Right lobe of liver (tissue), 6 donors: ENCODE results near the gene LRMDA. TPM values are rescaled to one million over a fixed set of nuclear protein-coding genes. Genes with fewer than 3 reads are reported as not detected.

Experiments used
- ATAC-seq, 4 donors: fragments of 200-7000 bp; cut with Tn5 transposase; one replicate each; pipeline ENCODE4 v1.9.1; 2020; ENCODE audit warnings: mild to moderate bottlenecking in 4 of 4, moderate library complexity in 4 of 4
- DNase-seq, 3 donors: peaks; one replicate each; pipeline ENCODE4 v3.0.0-alpha.2; 2020
- H3K27ac ChIP-seq, 3 donors: fragments of 200-600 bp; one replicate each; pipeline ENCODE4 v1.8.0; 2022
- H3K27me3 ChIP-seq, 2 donors: fragments of 200-600 bp; one replicate each; pipeline ENCODE4 v1.8.0; 2022
- H3K36me3 ChIP-seq, 4 donors: fragments of 200-600 bp; sonication (generic) in 1 of 4; one replicate each; pipeline versions ENCODE4 v1.5.1 to v1.8.0; 2017 to 2022; ENCODE audit warnings: control low read depth in 1 of 4
- H3K4me1 ChIP-seq, 4 donors: fragments of 200-600 bp; sonication (generic) in 1 of 4; one replicate each; pipeline versions ENCODE4 v1.5.1 to v1.8.0; 2017 to 2022; ENCODE audit warnings: control low read depth in 1 of 4
- H3K4me3 ChIP-seq, 3 donors: fragments of 200-600 bp; one replicate each; pipeline ENCODE4 v1.8.0; 2022
- H3K9me3 ChIP-seq, 4 donors: fragments of 200-600 bp; sonication (generic) in 1 of 4; one replicate each; pipeline versions ENCODE4 v1.5.1 to v1.8.0; 2017 to 2022; ENCODE audit warnings: control low read depth in 1 of 4
- POLR2A ChIP-seq: fragments of 450-650 bp; IDR thresholded peaks from one replicate; pipeline ENCODE4 v1.6.1; 2017; ENCODE audit warnings: antibody characterized with exemption, mild to moderate bottlenecking
- WGBS: methylation state at CpG from one replicate; pipeline ENCODE4 v1.1.6; 2018; ENCODE audit warnings: low coverage, low lambda C conversion rate; ENCODE audit not compliant: insufficient coverage; ENCODE audit errors: missing lambda C conversion rate; 5-methylcytosine and 5-hydroxymethylcytosine counted together
- intact Hi-C, 2 donors: fragments of 100-400 bp; cut with DNase I; formaldehyde crosslinking; loops; one replicate each; pipeline versions ENCODE4 v1.11.2 to v1.14.1; 2022
- total RNA-seq, 6 experiments: library from RNA; depleted of rRNA in 2 of 6; stranded (reverse); fragments of >200 nt in 2 of 6; fragmentation: NEBNext Ultra II Directional in 3 of 6; extraction: Animal tissue kit (Norgen Biotek cat#: 25700) in 3 of 6; gene quantifications; one replicate each; pipeline versions ENCODE4 v1.1.0 to v1.2.4, GENCODE V29; 2016 to 2023
- TF ChIP-seq, protein P1 (sequence below), 4 donors: fragments of 200-600 bp in 3 of 4; fragments of 450-650 bp in 1 of 4; IDR thresholded peaks; one replicate each; pipeline versions ENCODE4 v1.5.1 to v1.8.0; 2016 to 2022; ENCODE audit warnings: antibody characterized with exemption in 4 of 4, mild to moderate bottlenecking in 2 of 4
- donor health status: DM: no; HTN: yes; CAD: no.
- donor health status: DM: no; HTN: no; CAD: no.
- donor health status: DM: no; HTN: no; CAD: no.
- donor health status: DM: no; HTN: yes; CAD: no.
- donor health status: DM: no; HTN: yes; CAD: no.

Gene LRMDA
- total RNA-seq, 6 experiments from 2014 or later: 9.9 to 19.9 (median 16.3) TPM

DNA sequence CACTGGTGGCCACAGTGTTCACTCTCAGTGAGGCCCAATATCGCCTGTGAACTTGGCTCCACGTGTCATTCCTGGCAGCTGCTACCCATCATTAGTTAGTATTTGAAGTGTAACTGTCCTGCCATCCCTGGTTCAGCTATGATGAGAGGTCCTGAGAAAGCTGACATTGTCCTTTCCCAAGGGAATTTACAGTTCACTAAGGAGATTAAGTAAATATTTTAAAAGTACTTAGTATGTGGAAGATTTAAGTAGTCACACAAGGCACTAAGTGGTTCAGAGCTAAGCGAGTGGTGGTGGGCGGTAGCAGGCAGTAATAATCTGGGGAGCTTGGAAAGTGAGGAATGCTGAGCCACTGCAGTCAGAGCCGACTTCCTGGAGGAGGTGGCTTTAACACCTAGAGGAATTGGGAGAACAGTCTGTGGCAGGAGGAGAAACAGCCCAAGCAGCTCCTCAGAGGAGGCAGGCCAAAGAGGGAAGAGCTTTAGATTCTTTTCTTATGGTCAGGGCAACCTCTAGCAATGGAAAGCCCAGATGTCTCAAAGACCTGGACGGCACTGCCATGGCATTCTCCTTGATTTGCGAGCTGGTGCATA lies 519.7 kb downstream of the LRMDA start:
- no peaks in the 10 kb centered on the region for H3K4me1 ChIP-seq
- H3K27me3 ChIP-seq: no peaks in the 10 kb centered on the region
- H3K9me3 ChIP-seq: no peaks in the 10 kb centered on the region
- DNase-seq (no peak), ATAC-seq (no peak)
- intact Hi-C loops: no loop called here
- H3K36me3 ChIP-seq: no peaks in the 10 kb centered on the region
- no peak overlapping the region for H3K4me3 ChIP-seq
- H3K27ac ChIP-seq: no peak overlapping the region
- no peak for TF ChIP-seq POLR2A
- TF ChIP-seq, protein P1, sequence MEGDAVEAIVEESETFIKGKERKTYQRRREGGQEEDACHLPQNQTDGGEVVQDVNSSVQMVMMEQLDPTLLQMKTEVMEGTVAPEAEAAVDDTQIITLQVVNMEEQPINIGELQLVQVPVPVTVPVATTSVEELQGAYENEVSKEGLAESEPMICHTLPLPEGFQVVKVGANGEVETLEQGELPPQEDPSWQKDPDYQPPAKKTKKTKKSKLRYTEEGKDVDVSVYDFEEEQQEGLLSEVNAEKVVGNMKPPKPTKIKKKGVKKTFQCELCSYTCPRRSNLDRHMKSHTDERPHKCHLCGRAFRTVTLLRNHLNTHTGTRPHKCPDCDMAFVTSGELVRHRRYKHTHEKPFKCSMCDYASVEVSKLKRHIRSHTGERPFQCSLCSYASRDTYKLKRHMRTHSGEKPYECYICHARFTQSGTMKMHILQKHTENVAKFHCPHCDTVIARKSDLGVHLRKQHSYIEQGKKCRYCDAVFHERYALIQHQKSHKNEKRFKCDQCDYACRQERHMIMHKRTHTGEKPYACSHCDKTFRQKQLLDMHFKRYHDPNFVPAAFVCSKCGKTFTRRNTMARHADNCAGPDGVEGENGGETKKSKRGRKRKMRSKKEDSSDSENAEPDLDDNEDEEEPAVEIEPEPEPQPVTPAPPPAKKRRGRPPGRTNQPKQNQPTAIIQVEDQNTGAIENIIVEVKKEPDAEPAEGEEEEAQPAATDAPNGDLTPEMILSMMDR (IDR thresholded peaks at IDR 0.05): no peak
- WGBS: 85% methylated on average over 4 of the region's 7 CpGs

DNA sequence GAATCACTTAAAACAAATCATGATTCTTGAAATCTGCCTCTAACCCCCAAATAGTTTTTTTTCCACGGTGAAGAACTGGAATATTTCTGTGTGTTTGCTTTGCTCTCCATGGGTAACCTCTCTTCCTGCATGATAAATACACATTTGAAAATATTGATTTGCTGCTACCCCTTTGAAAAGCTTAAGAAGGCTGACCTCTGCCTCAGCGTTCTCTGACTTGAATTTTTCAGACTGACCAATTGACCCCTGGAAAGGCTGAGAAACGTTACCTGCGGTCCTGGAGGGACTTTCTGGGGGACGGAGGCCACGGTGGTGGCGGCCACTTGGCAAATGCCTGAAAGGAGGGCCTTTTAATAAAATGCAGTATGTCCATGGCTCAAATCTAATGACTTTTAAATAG lies 520.2 kb downstream of the LRMDA start:
- ATAC-seq (no peak), DNase-seq (no peak)
- H3K27me3 ChIP-seq: no peaks in the 10 kb centered on the region
- H3K4me1 ChIP-seq: no peaks in the 10 kb centered on the region
- intact Hi-C loops: no loop called here
- 70% methylated on average over 7 of the region's 7 CpGs for WGBS
- H3K4me3 ChIP-seq: no peak overlapping the region
- H3K27ac ChIP-seq: no peak overlapping the region
- TF ChIP-seq, protein P1 (IDR thresholded peaks at IDR 0.05): no peak
- TF ChIP-seq POLR2A: no peak
- no peaks in the 10 kb centered on the region for H3K36me3 ChIP-seq
- no peaks in the 10 kb centered on the region for H3K9me3 ChIP-seq

DNA sequence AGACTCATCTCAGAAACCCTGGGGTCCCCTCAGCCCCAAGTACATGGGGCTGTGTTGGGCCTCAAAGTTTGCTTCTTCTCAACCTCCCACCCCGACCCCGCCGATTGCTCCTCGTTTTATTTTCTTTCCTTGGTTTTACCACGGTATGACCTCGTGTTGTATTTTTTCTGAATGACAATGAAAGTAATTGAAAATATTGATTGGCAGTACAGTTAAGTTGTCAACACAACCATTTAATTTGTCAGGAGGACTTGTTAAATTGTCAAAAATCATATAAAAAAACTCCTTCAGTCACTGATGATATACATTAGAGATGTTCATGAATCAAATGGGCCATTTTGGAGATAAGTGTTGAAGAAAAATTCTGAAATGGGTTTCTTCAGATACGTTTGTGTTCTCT lies 520.7 kb downstream of the LRMDA start:
- H3K27me3 ChIP-seq: no peaks in the 10 kb centered on the region
- TF ChIP-seq POLR2A: no peak
- TF ChIP-seq, protein P1 (IDR thresholded peaks at IDR 0.05): no peak
- no peaks in the 10 kb centered on the region for H3K36me3 ChIP-seq
- H3K27ac ChIP-seq: no peak overlapping the region
- H3K4me1 ChIP-seq: no peaks in the 10 kb centered on the region
- DNase-seq (no peak), ATAC-seq (no peak)
- intact Hi-C loops: no loop called here
- WGBS: 87% methylated on average over 7 of the region's 7 CpGs
- H3K9me3 ChIP-seq: no peaks in the 10 kb centered on the region
- no peak overlapping the region for H3K4me3 ChIP-seq

DNA sequence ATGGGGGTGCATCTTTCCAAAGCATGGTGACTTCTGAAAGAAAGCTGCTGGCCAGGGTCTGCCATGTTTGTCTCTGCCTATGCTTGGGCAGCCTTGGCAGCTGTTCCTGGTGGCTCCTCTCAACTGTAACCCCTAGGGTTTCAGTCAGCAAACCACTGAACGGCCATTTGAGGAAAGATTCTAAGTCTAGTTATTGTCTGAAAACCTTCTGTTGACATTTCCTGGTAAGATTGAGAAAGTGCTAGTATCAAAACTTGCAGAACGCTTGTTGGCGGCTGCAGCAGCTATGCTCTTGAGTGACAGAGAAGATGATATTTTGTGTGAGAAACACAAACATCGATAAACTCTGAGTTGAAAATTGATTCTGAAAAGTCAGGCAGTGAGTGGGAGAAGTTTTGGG lies 523.1 kb downstream of the LRMDA start:
- Histone ChIP-seq H3K4me1 (no peaks in the 10 kb centered on the region), H3K27me3 (no peaks in the 10 kb centered on the region), H3K4me3 (no peak overlapping the region), H3K27ac (no peak overlapping the region), H3K36me3 (no peaks in the 10 kb centered on the region), H3K9me3 (no peaks in the 10 kb centered on the region)
- 61% methylated on average over 4 of the region's 4 CpGs for WGBS
- no peak for TF ChIP-seq POLR2A
- TF ChIP-seq, protein P1 (IDR thresholded peaks at IDR 0.05): no peak
- intact Hi-C loops: no loop called here
- ATAC-seq: no peak
- DNase-seq: no peak
